CD14-positive monocyte (primary cell): ENCODE data around the gene GRHL1. TPM values are rescaled to one million over a fixed set of nuclear protein-coding genes. Genes with fewer than 3 reads are reported as not detected.

Experiments
- DNase-seq, 3 donors: peaks; one replicate each; pipeline ENCODE4 v3.0.0-alpha.2; 2011 to 2022
- H2AFZ ChIP-seq: 2 replicates; pipeline ENCODE4 v1.6.0; 2012; ENCODE audit warnings: mild to moderate bottlenecking, low read depth, low read length, inconsistent platforms; ENCODE audit not compliant: insufficient read depth, poor library complexity, severe bottlenecking
- H3K27ac ChIP-seq, 2 donors: 1 replicate in 1 of 2; 2 replicates in 1 of 2; pipeline ENCODE4 v1.5.1; 2012 to 2013; ENCODE audit warnings: low read length in 2 of 2, control low read depth in 1 of 2, inconsistent platforms in 1 of 2, low read depth in 1 of 2, mild to moderate bottlenecking in 1 of 2
- H3K27me3 ChIP-seq, 2 donors: one replicate each; pipeline versions ENCODE4 v1.6.0 to v1.6.1; 2011 to 2013; ENCODE audit warnings: low read length in 2 of 2; ENCODE audit not compliant: control insufficient read depth in 2 of 2, insufficient read depth in 2 of 2
- H3K36me3 ChIP-seq, 2 donors: replicated peaks in 1 of 2; 1 replicate in 1 of 2; 2 replicates in 1 of 2; pipeline versions ENCODE4 v1.5.1 to v1.6.1; 2012 to 2013; ENCODE audit warnings: low read length in 2 of 2, control low read depth in 1 of 2, inconsistent platforms in 1 of 2, mild to moderate bottlenecking in 1 of 2; ENCODE audit not compliant: insufficient read depth in 2 of 2, control insufficient read depth in 1 of 2
- H3K4me1 ChIP-seq, 2 donors: 1 replicate in 1 of 2; 2 replicates in 1 of 2; pipeline versions ENCODE4 v1.5.1 to v1.6.1; 2012 to 2013; ENCODE audit warnings: low read length in 2 of 2, control low read depth in 1 of 2, inconsistent platforms in 1 of 2, mild to moderate bottlenecking in 1 of 2, moderate library complexity in 1 of 2; ENCODE audit not compliant: insufficient read depth in 2 of 2, control insufficient read depth in 1 of 2
- H3K4me2 ChIP-seq: replicated peaks from 2 replicates; pipeline ENCODE3; 2012; ENCODE audit warnings: low read length, moderate library complexity, mild to moderate bottlenecking; ENCODE audit not compliant: poor library complexity, severe bottlenecking; ENCODE audit errors: extremely low read depth
- H3K4me3 ChIP-seq, 3 experiments: fragments of 200-600 bp in 1 of 3; sonication (generic) in 1 of 3; replicated peaks in 1 of 3; 1 replicate in 2 of 3; 2 replicates in 1 of 3; pipeline ENCODE4 v1.5.1; 2011 to 2013; ENCODE audit warnings: low read length in 3 of 3, mild to moderate bottlenecking in 3 of 3, control low read depth in 2 of 3, low read depth in 2 of 3, inconsistent platforms in 1 of 3, moderate library complexity in 1 of 3
- H3K79me2 ChIP-seq: 2 replicates; pipeline ENCODE4 v1.6.0; 2012; ENCODE audit warnings: mild to moderate bottlenecking, control low read depth, inconsistent platforms, low read length, moderate library complexity; ENCODE audit not compliant: insufficient read depth
- H3K9ac ChIP-seq: 2 replicates; pipeline ENCODE4 v1.6.0; 2017; ENCODE audit warnings: low read length, mild to moderate bottlenecking; ENCODE audit not compliant: insufficient read depth, poor library complexity, severe bottlenecking
- H3K9me3 ChIP-seq, 2 donors: replicated peaks in 1 of 2; 1 replicate in 1 of 2; 2 replicates in 1 of 2; pipeline versions ENCODE4 v1.5.1 to v1.6.1; 2012 to 2013; ENCODE audit warnings: low read length in 2 of 2, control low read depth in 1 of 2; ENCODE audit not compliant: control insufficient read depth in 1 of 2, insufficient read depth in 1 of 2
- H4K20me1 ChIP-seq: 2 replicates; pipeline ENCODE4 v1.6.0; 2012; ENCODE audit warnings: mild to moderate bottlenecking, low read length, control low read depth, moderate library complexity; ENCODE audit not compliant: insufficient read depth
- H3K27ac Mint-ChIP-seq, 7 donors: one replicate each; pipeline ENCODE4 v1.8.0; 2020; ENCODE audit warnings: mild to moderate bottlenecking in 7 of 7, mixed read lengths in 7 of 7, moderate library complexity in 6 of 7, inconsistent platforms in 2 of 7
- H3K27me3 Mint-ChIP-seq, 3 donors: one replicate each; pipeline ENCODE4 v1.8.0; 2021 to 2022; ENCODE audit warnings: low read depth in 3 of 3, mild to moderate bottlenecking in 3 of 3, mixed read lengths in 3 of 3, moderate library complexity in 3 of 3, inconsistent platforms in 1 of 3
- H3K36me3 Mint-ChIP-seq, 2 donors: one replicate each; pipeline ENCODE4 v1.8.0; 2020; ENCODE audit warnings: mixed read lengths in 2 of 2, inconsistent platforms in 1 of 2, mild to moderate bottlenecking in 1 of 2
- H3K4me1 Mint-ChIP-seq: one replicate; pipeline ENCODE4 v1.8.0; 2020; ENCODE audit warnings: mild to moderate bottlenecking, mixed read lengths
- H3K4me3 Mint-ChIP-seq, 2 donors: one replicate each; pipeline ENCODE4 v1.8.0; 2020; ENCODE audit warnings: mild to moderate bottlenecking in 2 of 2, mixed read lengths in 2 of 2, moderate library complexity in 1 of 2
- H3K9me3 Mint-ChIP-seq, 7 donors: one replicate each; pipeline ENCODE4 v1.8.0; 2020 to 2022; ENCODE audit warnings: mixed read lengths in 7 of 7, mild to moderate bottlenecking in 6 of 7, moderate library complexity in 6 of 7, inconsistent platforms in 2 of 7
- WGBS: methylation state at CpG from one replicate; pipeline ENCODE4 v1.1.5; 2013; ENCODE audit warnings: missing lambda C conversion rate; ENCODE audit not compliant: insufficient coverage; 5-methylcytosine and 5-hydroxymethylcytosine counted together
- intact Hi-C, 2 donors: fragments of 100-400 bp; cut with micrococcal nuclease; formaldehyde crosslinking; loops; one replicate each; pipeline versions ENCODE4 v1.15.0 to v1.15.1; 2023
- polyA plus RNA-seq, 3 donors: library from polyadenylated mRNA; depleted of rRNA in 1 of 3; unstranded in 2 of 3; stranded (reverse) in 1 of 3; fragments of 300-500 nt in 2 of 3; fragments of >200 nt in 1 of 3; fragmentation: Illumina TruSeq in 2 of 3; gene quantifications; 1 replicate in 2 of 3; 2 replicates in 1 of 3; pipeline ENCODE4 v1.2.3, GENCODE V29; 2012 to 2021
- TF ChIP-seq, protein P1 (sequence below): fragments of 200-600 bp; IDR thresholded peaks from one replicate; pipeline ENCODE4 v1.8.0; 2022; ENCODE audit warnings: antibody characterized with exemption, mild to moderate bottlenecking

The GRHL1 gene
- polyA plus RNA-seq, 3 donors: 0.08 TPM; not detected in 2

DNA sequence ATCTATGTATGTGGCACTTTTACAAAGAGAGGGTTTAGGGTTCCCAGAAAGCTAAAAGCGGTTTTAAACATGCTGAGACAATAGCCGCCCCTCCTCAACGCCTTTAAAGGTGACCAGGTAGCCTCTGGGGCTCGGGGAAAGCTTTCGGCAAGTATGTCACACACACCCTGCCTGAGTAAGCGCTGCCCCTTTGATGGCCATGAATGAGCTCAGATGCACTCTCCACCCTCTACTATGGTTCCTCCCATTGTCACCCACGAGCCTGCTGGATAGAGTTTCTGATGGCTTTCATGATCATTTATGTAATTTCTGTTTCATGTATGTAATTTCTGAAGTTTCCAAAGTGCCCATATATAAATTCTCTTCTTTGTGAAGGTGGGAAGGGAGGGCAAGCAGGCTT, 44.1 kb upstream of the GRHL1 start:
- H3K4me3 ChIP-seq: no peak overlapping the region
- H3K36me3 ChIP-seq: peaks cover 26 to 67% of the 10 kb centered on the region in 2 donors
- Mint-ChIP-seq H3K27me3 (no peaks in the 10 kb centered on the region), H3K27ac (no peak overlapping the region), H3K9me3 (no peaks in the 10 kb centered on the region), H3K36me3 (peaks cover 44 to 51% of the 10 kb centered on the region in 2 donors), H3K4me1 (no peaks in the 10 kb centered on the region), H3K4me3 (no peak overlapping the region)
- H3K4me2 ChIP-seq: no peak overlapping the region
- H2AFZ ChIP-seq: no peak overlapping the region
- H3K79me2 ChIP-seq: no peaks in the 10 kb centered on the region
- no peak overlapping the region for H3K27ac ChIP-seq
- DNase-seq: no peak
- intact Hi-C loops: no loop called here
- H3K4me1 ChIP-seq: no peaks in the 10 kb centered on the region
- no peaks in the 10 kb centered on the region for H3K27me3 ChIP-seq
- H4K20me1 ChIP-seq: no peaks in the 10 kb centered on the region
- TF ChIP-seq, protein P1, sequence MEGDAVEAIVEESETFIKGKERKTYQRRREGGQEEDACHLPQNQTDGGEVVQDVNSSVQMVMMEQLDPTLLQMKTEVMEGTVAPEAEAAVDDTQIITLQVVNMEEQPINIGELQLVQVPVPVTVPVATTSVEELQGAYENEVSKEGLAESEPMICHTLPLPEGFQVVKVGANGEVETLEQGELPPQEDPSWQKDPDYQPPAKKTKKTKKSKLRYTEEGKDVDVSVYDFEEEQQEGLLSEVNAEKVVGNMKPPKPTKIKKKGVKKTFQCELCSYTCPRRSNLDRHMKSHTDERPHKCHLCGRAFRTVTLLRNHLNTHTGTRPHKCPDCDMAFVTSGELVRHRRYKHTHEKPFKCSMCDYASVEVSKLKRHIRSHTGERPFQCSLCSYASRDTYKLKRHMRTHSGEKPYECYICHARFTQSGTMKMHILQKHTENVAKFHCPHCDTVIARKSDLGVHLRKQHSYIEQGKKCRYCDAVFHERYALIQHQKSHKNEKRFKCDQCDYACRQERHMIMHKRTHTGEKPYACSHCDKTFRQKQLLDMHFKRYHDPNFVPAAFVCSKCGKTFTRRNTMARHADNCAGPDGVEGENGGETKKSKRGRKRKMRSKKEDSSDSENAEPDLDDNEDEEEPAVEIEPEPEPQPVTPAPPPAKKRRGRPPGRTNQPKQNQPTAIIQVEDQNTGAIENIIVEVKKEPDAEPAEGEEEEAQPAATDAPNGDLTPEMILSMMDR: no peak
- no peak overlapping the region for H3K9ac ChIP-seq
- no peaks in the 10 kb centered on the region for H3K9me3 ChIP-seq
- 98% methylated on average over 5 of the region's 7 CpGs for WGBS

DNA sequence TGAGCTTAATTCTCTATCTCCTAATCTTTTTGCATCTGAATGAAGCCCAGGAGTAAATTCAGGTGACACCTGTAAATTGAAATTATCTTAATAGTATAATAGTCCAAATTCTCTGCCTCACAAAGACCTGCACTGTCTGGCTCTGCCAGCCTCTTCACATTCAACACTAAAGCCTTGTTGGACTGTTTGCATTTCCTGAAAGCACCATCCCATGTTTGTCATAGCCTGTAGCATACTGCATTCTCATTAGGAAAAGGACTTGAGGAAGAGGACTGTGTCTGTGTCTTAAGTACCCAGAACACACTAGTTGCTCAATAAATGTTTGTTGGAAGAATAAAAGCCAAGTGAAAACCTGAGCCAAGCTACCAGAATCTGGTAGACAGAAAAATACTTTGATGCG, 42.9 kb upstream of the GRHL1 start:
- Histone ChIP-seq H3K27me3 (no peaks in the 10 kb centered on the region), H3K36me3 (peaks cover 34 to 79% of the 10 kb centered on the region in 2 donors), H3K9ac (no peak overlapping the region), H4K20me1 (no peaks in the 10 kb centered on the region), H3K4me2 (no peak overlapping the region), H3K4me1 (no peaks in the 10 kb centered on the region), H3K4me3 (no peak overlapping the region), H2AFZ (no peak overlapping the region), H3K27ac (no peak overlapping the region), H3K79me2 (no peaks in the 10 kb centered on the region), H3K9me3 (no peaks in the 10 kb centered on the region)
- intact Hi-C loops: no loop called here
- Mint-ChIP-seq H3K27me3 (no peaks in the 10 kb centered on the region), H3K36me3 (peaks cover 56 to 61% of the 10 kb centered on the region in 2 donors), H3K9me3 (no peaks in the 10 kb centered on the region), H3K27ac (no peak overlapping the region), H3K4me1 (no peaks in the 10 kb centered on the region), H3K4me3 (no peak overlapping the region)
- no peak for DNase-seq
- TF ChIP-seq, protein P1: no peak
- WGBS: no CpG with 5 or more reads among the region's 1 CpG
